Esophagus squamous epithelium (tissue), 5 donors: Measurements from ENCODE around the gene ACTRT2. TPM values are rescaled to one million over a fixed set of nuclear protein-coding genes. Genes with fewer than 3 reads are reported as not detected.

ENCODE experiments used
- DNase-seq: peaks from one replicate; lab custom pipeline; 2025; lab: John Stamatoyannopoulos, UW
- H3K27ac ChIP-seq, 4 donors: fragments of 200-600 bp; sonication (generic); one replicate each; pipeline ENCODE4 v1.5.1; 2016 to 2019; ENCODE audit warnings: mild to moderate bottlenecking in 1 of 4
- H3K27me3 ChIP-seq, 4 donors: fragments of 200-600 bp; sonication (generic); 1 replicate in 3 of 4; 2 replicates in 1 of 4; pipeline versions ENCODE4 v1.5.1 to v1.6.0; 2017 to 2021; ENCODE audit warnings: antibody characterized with exemption in 1 of 4
- H3K36me3 ChIP-seq, 3 donors: fragments of 200-600 bp; sonication (generic); one replicate each; pipeline ENCODE4 v1.5.1; 2016 to 2019
- H3K4me1 ChIP-seq, 3 donors: fragments of 200-600 bp; sonication (generic); one replicate each; pipeline ENCODE4 v1.5.1; 2017 to 2019
- H3K4me3 ChIP-seq, 4 donors: fragments of 200-600 bp; sonication (generic); 1 replicate in 3 of 4; 2 replicates in 1 of 4; pipeline ENCODE4 v1.5.1; 2016 to 2019; ENCODE audit warnings: mild to moderate bottlenecking in 2 of 4, moderate library complexity in 1 of 4
- H3K9me3 ChIP-seq, 3 donors: fragments of 200-600 bp; sonication (generic); one replicate each; pipeline ENCODE4 v1.5.1; 2016 to 2019
- POLR2A ChIP-seq, 4 donors: fragments of 450-650 bp; IDR thresholded peaks; one replicate each; pipeline ENCODE4 v1.6.1; 2017; ENCODE audit warnings: antibody characterized with exemption in 4 of 4, mild to moderate bottlenecking in 4 of 4, moderate library complexity in 3 of 4
- WGBS, 2 donors: methylation state at CpG; one replicate each; pipeline ENCODE4 v1.1.5; 2018; 5-methylcytosine and 5-hydroxymethylcytosine counted together
- intact Hi-C: fragments of 100-400 bp; cut with DNase I; formaldehyde crosslinking; loops from one replicate; pipeline ENCODE4 v1.15.0; 2022
- total RNA-seq, 4 donors: library from RNA; depleted of rRNA; stranded (reverse); fragments of >200 nt; gene quantifications; one replicate each; pipeline ENCODE4 v1.1.0, GENCODE V29; 2016
- TF ChIP-seq, protein P1 (sequence below), 6 experiments: fragments of 450-650 bp in 4 of 6; fragments of 200-600 bp in 2 of 6; sonication (generic) in 2 of 6; IDR thresholded peaks; one replicate each; pipeline ENCODE4 v1.5.1; 2016 to 2019; ENCODE audit warnings: antibody characterized with exemption in 6 of 6, mild to moderate bottlenecking in 4 of 6, moderate library complexity in 4 of 6
- donor health status: DM: yes; HTN: yes; CAD: no.

ACTRT2 gene
- total RNA-seq, 4 donors from 2014 or later, result not detected

DNA sequence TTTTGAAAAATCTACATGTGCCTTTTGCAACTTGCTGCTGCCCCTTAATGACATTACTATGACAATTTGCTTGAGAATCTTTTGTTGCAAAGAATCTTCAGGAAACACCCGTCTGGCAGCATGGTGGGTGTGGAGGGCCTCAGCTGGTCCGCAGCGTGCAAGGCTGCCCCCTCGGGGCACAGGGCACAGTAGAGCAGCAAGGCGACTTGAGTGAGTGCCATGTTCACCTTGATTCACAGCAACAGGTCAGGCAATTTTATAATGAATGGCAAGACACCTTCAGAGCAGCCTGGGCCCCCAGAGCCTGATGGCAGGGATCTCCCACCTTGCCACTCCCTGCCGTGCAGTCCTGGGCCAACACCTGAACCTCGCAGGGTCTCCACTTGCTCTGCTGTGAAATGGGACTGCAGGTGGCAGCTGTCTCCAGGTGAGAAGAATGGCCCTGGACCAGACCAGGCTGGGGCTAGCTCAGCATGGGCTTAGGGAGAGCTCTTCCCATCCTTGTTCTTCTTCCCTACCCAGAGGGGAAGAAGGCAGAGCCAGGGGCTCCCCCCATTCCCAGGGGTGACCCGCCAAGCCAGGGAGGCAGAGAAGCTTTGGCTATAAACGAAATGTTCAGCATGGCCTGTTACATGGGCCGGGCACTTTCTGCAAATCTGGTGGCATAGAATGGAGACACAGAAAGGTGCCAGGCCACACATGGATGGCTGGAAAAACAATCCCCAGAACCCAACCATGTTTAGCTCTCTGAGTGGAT lies 34.5 kb upstream of the ACTRT2 start:
- intact Hi-C loops, result no loop called here
- no peak for TF ChIP-seq POLR2A (IDR thresholded peaks at IDR 0.05)
- TF ChIP-seq, protein P1, sequence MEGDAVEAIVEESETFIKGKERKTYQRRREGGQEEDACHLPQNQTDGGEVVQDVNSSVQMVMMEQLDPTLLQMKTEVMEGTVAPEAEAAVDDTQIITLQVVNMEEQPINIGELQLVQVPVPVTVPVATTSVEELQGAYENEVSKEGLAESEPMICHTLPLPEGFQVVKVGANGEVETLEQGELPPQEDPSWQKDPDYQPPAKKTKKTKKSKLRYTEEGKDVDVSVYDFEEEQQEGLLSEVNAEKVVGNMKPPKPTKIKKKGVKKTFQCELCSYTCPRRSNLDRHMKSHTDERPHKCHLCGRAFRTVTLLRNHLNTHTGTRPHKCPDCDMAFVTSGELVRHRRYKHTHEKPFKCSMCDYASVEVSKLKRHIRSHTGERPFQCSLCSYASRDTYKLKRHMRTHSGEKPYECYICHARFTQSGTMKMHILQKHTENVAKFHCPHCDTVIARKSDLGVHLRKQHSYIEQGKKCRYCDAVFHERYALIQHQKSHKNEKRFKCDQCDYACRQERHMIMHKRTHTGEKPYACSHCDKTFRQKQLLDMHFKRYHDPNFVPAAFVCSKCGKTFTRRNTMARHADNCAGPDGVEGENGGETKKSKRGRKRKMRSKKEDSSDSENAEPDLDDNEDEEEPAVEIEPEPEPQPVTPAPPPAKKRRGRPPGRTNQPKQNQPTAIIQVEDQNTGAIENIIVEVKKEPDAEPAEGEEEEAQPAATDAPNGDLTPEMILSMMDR (IDR thresholded peaks at IDR 0.05), result no peak
- DNase-seq, result no peak
- no peaks in the 10 kb centered on the region for H3K4me1 ChIP-seq
- no peak overlapping the region for H3K27ac ChIP-seq
- H3K9me3 ChIP-seq, result no peaks in the 10 kb centered on the region
- H3K36me3 ChIP-seq, result no peaks in the 10 kb centered on the region
- peaks cover 0 to 72% (median 0%) of the 10 kb centered on the region in 4 donors for H3K27me3 ChIP-seq
- H3K4me3 ChIP-seq, result no peak overlapping the region
- 69 to 75% methylated on average over 8 to 9 of the region's 10 CpGs for WGBS, 2 donors

DNA sequence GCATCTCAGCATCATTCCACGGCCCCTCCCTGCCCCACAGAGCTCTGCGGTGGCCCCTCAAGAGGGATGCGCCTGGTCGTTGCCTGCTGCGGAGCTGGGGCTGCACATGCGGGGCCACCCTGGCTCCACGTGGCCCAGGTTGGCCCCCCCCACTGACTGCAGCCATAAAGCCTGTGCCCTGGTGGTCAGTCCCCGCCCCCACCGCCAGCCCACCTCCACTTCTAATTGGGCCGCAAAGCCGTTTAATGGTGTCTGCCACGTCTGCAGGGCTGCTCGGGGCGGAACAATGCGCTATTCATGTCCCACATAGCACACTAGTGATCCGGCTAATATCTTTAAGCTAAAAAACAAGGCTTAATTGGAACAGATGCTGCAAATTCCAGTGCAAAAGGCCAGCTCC lies 33.5 kb upstream of the ACTRT2 start:
- no peak for DNase-seq
- no peak overlapping the region for H3K27ac ChIP-seq
- no peaks in the 10 kb centered on the region for H3K9me3 ChIP-seq
- H3K27me3 ChIP-seq, result peaks cover 0 to 72% (median 0%) of the 10 kb centered on the region in 4 donors
- no peaks in the 10 kb centered on the region for H3K4me1 ChIP-seq
- H3K4me3 ChIP-seq, result no peak overlapping the region
- WGBS, 2 donors, result 73 to 78% methylated on average over 2 to 4 of the region's 16 CpGs
- TF ChIP-seq, protein P1 (IDR thresholded peaks at IDR 0.05), result no peak
- no peak for TF ChIP-seq POLR2A (IDR thresholded peaks at IDR 0.05)
- intact Hi-C loops, result no loop called here
- H3K36me3 ChIP-seq, result no peaks in the 10 kb centered on the region

DNA sequence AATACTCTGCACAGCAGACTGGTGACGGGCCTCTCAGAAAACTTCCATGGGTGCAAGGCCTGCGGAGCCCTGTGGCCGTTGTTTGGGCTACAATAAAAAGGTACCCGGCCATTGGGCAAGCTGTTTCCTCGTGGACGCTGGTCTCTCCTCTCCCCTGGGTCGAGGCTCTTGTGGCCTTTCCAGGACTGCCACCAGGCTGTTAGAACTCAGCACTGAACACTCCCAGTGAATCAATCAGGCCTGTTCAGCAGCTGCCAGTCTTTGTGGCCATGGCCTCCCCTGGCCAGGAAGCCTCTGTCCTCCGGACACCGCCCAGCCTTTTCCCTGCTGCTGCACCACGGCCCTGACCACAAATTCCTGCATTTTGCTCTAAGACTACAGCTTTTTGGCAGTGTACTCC lies 33.0 kb upstream of the ACTRT2 start:
- Histone ChIP-seq H3K36me3 (no peaks in the 10 kb centered on the region), H3K4me1 (no peaks in the 10 kb centered on the region), H3K27ac (no peak overlapping the region), H3K9me3 (no peaks in the 10 kb centered on the region), H3K4me3 (no peak overlapping the region), H3K27me3 (peaks cover 0 to 69% (median 0%) of the 10 kb centered on the region in 4 donors)
- intact Hi-C loops, result no loop called here
- WGBS, 2 donors, result 77 to 84% methylated on average over 6 to 10 of the region's 10 CpGs
- TF ChIP-seq, protein P1 (IDR thresholded peaks at IDR 0.05), result no peak
- TF ChIP-seq POLR2A (IDR thresholded peaks at IDR 0.05), result no peak
- no peak for DNase-seq

DNA sequence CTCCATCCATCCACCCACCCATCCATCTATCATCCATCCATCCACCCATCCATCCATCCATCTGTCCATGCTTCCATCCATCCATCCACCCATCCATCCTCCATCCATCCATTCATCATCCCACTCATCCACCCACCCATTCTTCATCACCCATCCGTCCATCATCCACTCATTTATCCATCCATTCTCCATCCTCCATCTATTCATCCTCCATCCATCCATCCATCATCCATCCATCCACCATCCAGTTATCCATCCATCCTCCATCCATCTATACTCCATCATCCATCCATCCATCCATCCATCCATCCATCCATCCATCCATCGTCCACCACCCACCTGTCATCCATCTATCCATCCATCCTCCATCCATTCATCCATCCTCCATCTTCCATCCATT lies 32.1 kb upstream of the ACTRT2 start:
- no peak for TF ChIP-seq POLR2A (IDR thresholded peaks at IDR 0.05)
- TF ChIP-seq, protein P1 (IDR thresholded peaks at IDR 0.05), result no peak
- H3K27ac ChIP-seq, result no peak overlapping the region
- intact Hi-C loops, result no loop called here
- peaks cover 0 to 6% (median 5%) of the 10 kb centered on the region in 3 donors for H3K9me3 ChIP-seq
- DNase-seq, result no peak
- H3K27me3 ChIP-seq, result peaks cover 0 to 65% (median 0%) of the 10 kb centered on the region in 4 donors
- no peak overlapping the region for H3K4me3 ChIP-seq
- no peaks in the 10 kb centered on the region for H3K36me3 ChIP-seq
- WGBS, 2 donors, result 71 to 73% methylated on average over 2 of the region's 2 CpGs
- no peaks in the 10 kb centered on the region for H3K4me1 ChIP-seq

DNA sequence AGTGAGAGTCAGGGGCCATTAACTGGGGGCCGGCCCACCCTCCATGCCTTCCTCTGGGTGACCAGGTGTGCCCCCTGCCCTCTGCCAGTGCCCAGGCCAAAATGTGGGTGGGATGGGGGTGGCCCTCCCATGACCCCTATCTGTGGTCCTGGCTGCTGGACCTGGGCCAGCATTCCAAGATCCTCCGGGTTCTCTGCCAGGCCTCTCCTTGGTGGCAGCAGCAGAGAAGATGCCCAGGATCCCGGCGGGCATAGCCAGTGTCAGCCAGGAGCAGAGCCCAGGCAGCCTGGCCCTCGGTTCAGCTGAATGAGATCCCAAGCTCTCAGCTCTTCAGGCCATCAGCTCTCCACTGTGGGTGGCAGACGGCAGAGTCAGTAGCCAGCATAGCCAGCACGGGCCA lies 31.3 kb upstream of the ACTRT2 start:
- Histone ChIP-seq H3K9me3 (peaks cover 0 to 12% (median 10%) of the 10 kb centered on the region in 3 donors), H3K4me1 (no peaks in the 10 kb centered on the region), H3K4me3 (no peak overlapping the region), H3K36me3 (no peaks in the 10 kb centered on the region), H3K27ac (no peak overlapping the region), H3K27me3 (peaks cover 0 to 57% (median 0%) of the 10 kb centered on the region in 4 donors)
- no peak for TF ChIP-seq POLR2A (IDR thresholded peaks at IDR 0.05)
- TF ChIP-seq, protein P1 (IDR thresholded peaks at IDR 0.05), result no peak
- intact Hi-C loops, result no loop called here
- WGBS, 2 donors, result 100% methylated on average over 1 of the region's 7 CpGs; no CpG with 5 or more reads in 1 of the 2 donors
- no peak for DNase-seq
